ENCODE data around the gene COMMD1. TPM values are rescaled to one million over a fixed set of nuclear protein-coding genes. Genes with fewer than 3 reads are reported as not detected.

COMMD1 gene
- total RNA-seq, 1 experiment from 2014 or later = 24.7 TPM

DNA sequence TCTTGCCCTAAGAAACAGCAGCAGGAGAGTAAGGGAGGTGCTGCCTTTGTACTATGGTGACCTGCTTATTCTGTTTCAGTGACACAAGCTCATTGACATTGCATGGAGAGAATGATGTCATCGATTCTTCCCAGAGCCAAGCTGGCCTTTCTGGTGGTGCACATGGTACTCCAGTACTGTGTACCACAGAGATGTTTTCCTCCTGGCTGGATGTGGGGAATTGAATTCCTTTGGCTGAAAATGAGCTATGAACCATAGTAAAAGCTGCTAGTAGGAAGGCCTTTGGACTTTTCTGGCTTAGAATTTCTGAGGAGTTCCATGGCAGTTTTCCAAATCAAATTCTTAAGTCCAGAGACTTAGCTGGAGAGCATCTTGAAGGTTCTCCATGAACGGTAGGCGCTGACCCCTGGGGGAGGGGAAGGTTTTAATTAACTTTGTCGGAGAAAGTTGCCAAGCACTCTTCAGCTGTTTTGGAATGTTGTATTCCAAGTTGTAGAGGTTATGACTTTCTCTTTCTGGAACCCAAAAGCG lies 273.3 kb downstream of the COMMD1 start (continued):
- TF ChIP-seq, protein P1, sequence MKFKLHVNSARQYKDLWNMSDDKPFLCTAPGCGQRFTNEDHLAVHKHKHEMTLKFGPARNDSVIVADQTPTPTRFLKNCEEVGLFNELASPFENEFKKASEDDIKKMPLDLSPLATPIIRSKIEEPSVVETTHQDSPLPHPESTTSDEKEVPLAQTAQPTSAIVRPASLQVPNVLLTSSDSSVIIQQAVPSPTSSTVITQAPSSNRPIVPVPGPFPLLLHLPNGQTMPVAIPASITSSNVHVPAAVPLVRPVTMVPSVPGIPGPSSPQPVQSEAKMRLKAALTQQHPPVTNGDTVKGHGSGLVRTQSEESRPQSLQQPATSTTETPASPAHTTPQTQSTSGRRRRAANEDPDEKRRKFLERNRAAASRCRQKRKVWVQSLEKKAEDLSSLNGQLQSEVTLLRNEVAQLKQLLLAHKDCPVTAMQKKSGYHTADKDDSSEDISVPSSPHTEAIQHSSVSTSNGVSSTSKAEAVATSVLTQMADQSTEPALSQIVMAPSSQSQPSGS (CRISPR knock-in tag; IDR thresholded peaks at IDR 0.05; ENCODE audit: borderline replicate concordance, low read depth) = no peak
- no peak for TF ChIP-seq KAT7 (CRISPR knock-in tag; IDR thresholded peaks at IDR 0.05; ENCODE audit: borderline replicate concordance)

DNA sequence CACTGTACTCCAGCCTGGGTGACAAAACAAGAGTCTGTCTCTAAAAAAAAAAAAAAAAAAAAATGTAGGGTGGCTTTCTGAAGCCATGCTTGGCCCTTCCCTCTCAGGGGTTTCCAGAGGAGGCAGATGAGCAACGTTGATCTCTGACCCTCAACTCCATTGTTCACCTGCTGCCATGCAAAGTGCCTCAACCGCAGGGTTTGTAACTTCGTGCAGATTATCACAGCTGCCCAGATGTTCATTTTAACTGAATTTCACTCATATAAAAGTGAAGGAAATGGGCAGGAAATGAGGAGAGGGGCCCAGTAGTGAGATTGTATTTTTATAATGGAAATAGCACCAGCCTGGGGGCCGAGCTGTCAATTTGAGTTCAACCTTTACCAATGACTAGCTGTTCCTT lies 275.5 kb downstream of the COMMD1 start:
- ATAC-seq = no peak
- H3K27me3 Mint-ChIP-seq (ENCODE audit: low read depth) = no peaks in the 10 kb centered on the region
- POLR2A ChIA-PET = interaction anchor here (0.6 kb wide), 1 partner anchor 136 kb away, joined by 3 read pairs; no protein-coding TSS in a partner anchor
- no peak overlapping the region for H3K27ac Mint-ChIP-seq
- H3K9me3 Mint-ChIP-seq = peaks cover 9% of the 10 kb centered on the region
- CTCF ChIA-PET = interaction anchor here (0.7 to 1.3 kb wide), 2 partner anchors 180 to 231 kb away, joined by 3 read pairs; no protein-coding TSS in a partner anchor
- H3K4me3 Mint-ChIP-seq = no peak overlapping the region
- TF ChIP-seq, protein P2, sequence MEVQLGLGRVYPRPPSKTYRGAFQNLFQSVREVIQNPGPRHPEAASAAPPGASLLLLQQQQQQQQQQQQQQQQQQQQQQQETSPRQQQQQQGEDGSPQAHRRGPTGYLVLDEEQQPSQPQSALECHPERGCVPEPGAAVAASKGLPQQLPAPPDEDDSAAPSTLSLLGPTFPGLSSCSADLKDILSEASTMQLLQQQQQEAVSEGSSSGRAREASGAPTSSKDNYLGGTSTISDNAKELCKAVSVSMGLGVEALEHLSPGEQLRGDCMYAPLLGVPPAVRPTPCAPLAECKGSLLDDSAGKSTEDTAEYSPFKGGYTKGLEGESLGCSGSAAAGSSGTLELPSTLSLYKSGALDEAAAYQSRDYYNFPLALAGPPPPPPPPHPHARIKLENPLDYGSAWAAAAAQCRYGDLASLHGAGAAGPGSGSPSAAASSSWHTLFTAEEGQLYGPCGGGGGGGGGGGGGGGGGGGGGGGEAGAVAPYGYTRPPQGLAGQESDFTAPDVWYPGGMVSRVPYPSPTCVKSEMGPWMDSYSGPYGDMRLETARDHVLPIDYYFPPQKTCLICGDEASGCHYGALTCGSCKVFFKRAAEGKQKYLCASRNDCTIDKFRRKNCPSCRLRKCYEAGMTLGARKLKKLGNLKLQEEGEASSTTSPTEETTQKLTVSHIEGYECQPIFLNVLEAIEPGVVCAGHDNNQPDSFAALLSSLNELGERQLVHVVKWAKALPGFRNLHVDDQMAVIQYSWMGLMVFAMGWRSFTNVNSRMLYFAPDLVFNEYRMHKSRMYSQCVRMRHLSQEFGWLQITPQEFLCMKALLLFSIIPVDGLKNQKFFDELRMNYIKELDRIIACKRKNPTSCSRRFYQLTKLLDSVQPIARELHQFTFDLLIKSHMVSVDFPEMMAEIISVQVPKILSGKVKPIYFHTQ (CRISPR knock-in tag; IDR thresholded peaks at IDR 0.05) = no peak
- TF ChIP-seq, protein P3, sequence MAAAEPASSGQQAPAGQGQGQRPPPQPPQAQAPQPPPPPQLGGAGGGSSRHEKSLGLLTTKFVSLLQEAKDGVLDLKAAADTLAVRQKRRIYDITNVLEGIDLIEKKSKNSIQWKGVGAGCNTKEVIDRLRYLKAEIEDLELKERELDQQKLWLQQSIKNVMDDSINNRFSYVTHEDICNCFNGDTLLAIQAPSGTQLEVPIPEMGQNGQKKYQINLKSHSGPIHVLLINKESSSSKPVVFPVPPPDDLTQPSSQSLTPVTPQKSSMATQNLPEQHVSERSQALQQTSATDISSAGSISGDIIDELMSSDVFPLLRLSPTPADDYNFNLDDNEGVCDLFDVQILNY (CRISPR knock-in tag; IDR thresholded peaks at IDR 0.05) = no peak
- no peak for TF ChIP-seq ZBTB21 (CRISPR knock-in tag; IDR thresholded peaks at IDR 0.05; ENCODE audit: borderline replicate concordance)
- no peak for TF ChIP-seq NFE2L1 (CRISPR knock-in tag; IDR thresholded peaks at IDR 0.05)
- no peak for TF ChIP-seq ETV6 (CRISPR knock-in tag; IDR thresholded peaks at IDR 0.05)
- TF ChIP-seq, protein P4, sequence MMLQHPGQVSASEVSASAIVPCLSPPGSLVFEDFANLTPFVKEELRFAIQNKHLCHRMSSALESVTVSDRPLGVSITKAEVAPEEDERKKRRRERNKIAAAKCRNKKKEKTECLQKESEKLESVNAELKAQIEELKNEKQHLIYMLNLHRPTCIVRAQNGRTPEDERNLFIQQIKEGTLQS (CRISPR knock-in tag; conservative IDR thresholded peaks at IDR 0.05) = no peak
- H3K36me3 Mint-ChIP-seq = no peaks in the 10 kb centered on the region
- peaks cover 18% of the 10 kb centered on the region for H3K4me1 Mint-ChIP-seq
- DNase-seq (ENCODE audit: low spot score) = no peak

DNA sequence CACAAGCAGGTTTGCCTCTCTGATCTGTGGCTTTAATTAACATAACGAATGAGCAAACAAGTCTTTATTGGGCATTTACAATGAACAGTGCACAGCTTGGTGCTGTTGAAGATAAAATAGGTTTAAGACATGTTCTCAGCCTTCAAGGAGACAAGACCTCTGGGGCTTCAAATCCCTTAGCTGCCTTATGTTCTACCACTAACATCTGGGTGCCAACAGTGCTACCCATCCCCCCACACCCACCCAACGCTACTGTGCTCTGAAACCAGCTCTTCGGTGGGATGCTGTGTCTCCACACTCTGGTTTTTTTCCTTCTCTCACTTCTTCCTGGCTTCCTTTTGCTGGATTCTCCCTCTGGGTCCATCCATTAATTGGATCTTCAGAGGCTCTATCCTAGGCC lies 276.4 kb downstream of the COMMD1 start:
- CTCF ChIA-PET = interaction anchor here (0.7 to 1.3 kb wide), 2 partner anchors 181 to 230 kb away, joined by 3 read pairs; no protein-coding TSS in a partner anchor
- no peak overlapping the region for H3K27ac Mint-ChIP-seq
- TF ChIP-seq, protein P5, sequence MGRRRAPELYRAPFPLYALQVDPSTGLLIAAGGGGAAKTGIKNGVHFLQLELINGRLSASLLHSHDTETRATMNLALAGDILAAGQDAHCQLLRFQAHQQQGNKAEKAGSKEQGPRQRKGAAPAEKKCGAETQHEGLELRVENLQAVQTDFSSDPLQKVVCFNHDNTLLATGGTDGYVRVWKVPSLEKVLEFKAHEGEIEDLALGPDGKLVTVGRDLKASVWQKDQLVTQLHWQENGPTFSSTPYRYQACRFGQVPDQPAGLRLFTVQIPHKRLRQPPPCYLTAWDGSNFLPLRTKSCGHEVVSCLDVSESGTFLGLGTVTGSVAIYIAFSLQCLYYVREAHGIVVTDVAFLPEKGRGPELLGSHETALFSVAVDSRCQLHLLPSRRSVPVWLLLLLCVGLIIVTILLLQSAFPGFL (CRISPR knock-in tag; IDR thresholded peaks at IDR 0.05; ENCODE audit: borderline replicate concordance) = no peak
- TF ChIP-seq ESRRA (CRISPR knock-in tag; IDR thresholded peaks at IDR 0.05; ENCODE audit: borderline replicate concordance) (no peak), SOX15 (CRISPR knock-in tag; IDR thresholded peaks at IDR 0.05) (no peak), ZNF671 (CRISPR knock-in tag; IDR thresholded peaks at IDR 0.05) (no peak), GRHL2 (CRISPR knock-in tag; IDR thresholded peaks at IDR 0.05; ENCODE audit: insufficient replicate concordance, severe bottlenecking) (no peak), HMGA2 (CRISPR knock-in tag; IDR thresholded peaks at IDR 0.05) (no peak), ATF1 (CRISPR knock-in tag; IDR thresholded peaks at IDR 0.05) (no peak), TP53 (CRISPR knock-in tag; IDR thresholded peaks at IDR 0.05) (no peak), SMAD3 (CRISPR knock-in tag; IDR thresholded peaks at IDR 0.05; ENCODE audit: borderline replicate concordance) (no peak)
- TF ChIP-seq, protein P6, sequence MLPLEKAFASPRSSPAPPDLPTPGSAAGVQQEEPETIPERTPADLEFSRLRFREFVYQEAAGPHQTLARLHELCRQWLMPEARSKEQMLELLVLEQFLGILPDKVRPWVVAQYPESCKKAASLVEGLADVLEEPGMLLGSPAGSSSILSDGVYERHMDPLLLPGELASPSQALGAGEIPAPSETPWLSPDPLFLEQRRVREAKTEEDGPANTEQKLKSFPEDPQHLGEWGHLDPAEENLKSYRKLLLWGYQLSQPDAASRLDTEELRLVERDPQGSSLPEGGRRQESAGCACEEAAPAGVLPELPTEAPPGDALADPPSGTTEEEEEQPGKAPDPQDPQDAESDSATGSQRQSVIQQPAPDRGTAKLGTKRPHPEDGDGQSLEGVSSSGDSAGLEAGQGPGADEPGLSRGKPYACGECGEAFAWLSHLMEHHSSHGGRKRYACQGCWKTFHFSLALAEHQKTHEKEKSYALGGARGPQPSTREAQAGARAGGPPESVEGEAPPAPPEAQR (CRISPR knock-in tag; IDR thresholded peaks at IDR 0.05) = no peak
- TF ChIP-seq, protein P7, sequence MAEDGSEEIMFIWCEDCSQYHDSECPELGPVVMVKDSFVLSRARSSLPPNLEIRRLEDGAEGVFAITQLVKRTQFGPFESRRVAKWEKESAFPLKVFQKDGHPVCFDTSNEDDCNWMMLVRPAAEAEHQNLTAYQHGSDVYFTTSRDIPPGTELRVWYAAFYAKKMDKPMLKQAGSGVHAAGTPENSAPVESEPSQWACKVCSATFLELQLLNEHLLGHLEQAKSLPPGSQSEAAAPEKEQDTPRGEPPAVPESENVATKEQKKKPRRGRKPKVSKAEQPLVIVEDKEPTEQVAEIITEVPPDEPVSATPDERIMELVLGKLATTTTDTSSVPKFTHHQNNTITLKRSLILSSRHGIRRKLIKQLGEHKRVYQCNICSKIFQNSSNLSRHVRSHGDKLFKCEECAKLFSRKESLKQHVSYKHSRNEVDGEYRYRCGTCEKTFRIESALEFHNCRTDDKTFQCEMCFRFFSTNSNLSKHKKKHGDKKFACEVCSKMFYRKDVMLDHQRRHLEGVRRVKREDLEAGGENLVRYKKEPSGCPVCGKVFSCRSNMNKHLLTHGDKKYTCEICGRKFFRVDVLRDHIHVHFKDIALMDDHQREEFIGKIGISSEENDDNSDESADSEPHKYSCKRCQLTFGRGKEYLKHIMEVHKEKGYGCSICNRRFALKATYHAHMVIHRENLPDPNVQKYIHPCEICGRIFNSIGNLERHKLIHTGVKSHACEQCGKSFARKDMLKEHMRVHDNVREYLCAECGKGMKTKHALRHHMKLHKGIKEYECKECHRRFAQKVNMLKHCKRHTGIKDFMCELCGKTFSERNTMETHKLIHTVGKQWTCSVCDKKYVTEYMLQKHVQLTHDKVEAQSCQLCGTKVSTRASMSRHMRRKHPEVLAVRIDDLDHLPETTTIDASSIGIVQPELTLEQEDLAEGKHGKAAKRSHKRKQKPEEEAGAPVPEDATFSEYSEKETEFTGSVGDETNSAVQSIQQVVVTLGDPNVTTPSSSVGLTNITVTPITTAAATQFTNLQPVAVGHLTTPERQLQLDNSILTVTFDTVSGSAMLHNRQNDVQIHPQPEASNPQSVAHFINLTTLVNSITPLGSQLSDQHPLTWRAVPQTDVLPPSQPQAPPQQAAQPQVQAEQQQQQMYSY (CRISPR knock-in tag; IDR thresholded peaks at IDR 0.05) = no peak
- TF ChIP-seq, protein P8, sequence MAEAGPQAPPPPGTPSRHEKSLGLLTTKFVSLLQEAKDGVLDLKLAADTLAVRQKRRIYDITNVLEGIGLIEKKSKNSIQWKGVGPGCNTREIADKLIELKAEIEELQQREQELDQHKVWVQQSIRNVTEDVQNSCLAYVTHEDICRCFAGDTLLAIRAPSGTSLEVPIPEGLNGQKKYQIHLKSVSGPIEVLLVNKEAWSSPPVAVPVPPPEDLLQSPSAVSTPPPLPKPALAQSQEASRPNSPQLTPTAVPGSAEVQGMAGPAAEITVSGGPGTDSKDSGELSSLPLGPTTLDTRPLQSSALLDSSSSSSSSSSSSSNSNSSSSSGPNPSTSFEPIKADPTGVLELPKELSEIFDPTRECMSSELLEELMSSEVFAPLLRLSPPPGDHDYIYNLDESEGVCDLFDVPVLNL (CRISPR knock-in tag; IDR thresholded peaks at IDR 0.05; ENCODE audit: borderline replicate concordance, low read depth) = no peak

More for the DNA sequence above, 276.4 kb downstream of the COMMD1 start:
- Mint-ChIP-seq H3K9me3 (peaks cover 10% of the 10 kb centered on the region), H3K4me1 (peaks cover 18% of the 10 kb centered on the region), H3K27me3 (ENCODE audit: low read depth) (no peaks in the 10 kb centered on the region), H3K4me3 (no peak overlapping the region), H3K36me3 (no peaks in the 10 kb centered on the region)
- ATAC-seq (no peak), DNase-seq (ENCODE audit: low spot score) (no peak)
- POLR2A ChIA-PET = no interaction called here

Measured in WTC11 (cell line).